GM10266 (cell line): ENCODE results near the gene LRRFIP1.
"Not testable (repeated sequence)": the region's sequence is repeated elsewhere in the genome, so short reads cannot be mapped to it uniquely, and the experiment has no call there.

Experiments used
- DNase-seq: peaks from one replicate; pipeline ENCODE4 v3.0.0; 2012; ENCODE audit errors: extremely low spot score
- TF ChIP-seq, protein P1 (sequence below): IDR thresholded peaks from 2 replicates; pipeline ENCODE4 v1.5.1; 2012; ENCODE audit warnings: mild to moderate bottlenecking, low read depth; ENCODE audit not compliant: control insufficient read depth, insufficient read depth; ENCODE audit errors: missing control alignments

The LRRFIP1 gene

DNA sequence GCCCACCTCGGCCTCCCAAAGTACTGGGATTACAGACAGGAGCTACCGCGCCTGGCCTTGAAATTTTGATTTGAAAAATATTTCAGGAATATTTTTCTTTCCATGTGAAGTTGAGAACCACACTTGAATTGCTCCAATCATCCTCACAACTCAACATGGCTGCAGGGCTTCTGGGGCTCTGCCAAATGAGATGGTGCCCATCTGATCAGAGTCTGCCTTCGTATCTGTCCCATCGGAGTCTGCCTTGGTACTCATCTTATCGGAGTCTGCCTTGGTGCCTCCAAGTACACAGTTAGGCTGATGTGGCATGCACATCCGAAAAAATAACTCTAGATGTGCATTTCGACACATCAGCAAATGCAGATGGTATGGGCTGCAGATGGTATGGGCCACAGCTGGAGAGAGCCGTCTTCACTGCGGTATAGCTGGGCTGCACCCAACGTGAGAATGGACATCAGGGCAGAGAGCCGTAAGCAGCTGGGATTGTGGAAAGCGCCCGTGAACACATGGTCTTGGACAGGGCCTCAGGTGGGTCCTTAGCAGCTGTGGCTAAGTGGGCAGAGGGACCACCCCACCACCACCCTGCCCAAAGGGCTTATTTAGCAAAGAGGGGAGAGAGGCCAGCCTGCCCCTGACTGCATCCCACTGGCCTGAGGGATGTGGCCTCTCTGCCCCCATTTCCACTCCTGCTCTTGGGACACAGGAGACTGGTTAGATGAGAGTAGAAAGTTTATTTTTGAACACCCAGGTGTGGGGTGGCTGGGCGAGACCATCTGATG is 119.1 kb downstream of the LRRFIP1 start:
- DNase-seq = no peak
- TF ChIP-seq, protein P1, sequence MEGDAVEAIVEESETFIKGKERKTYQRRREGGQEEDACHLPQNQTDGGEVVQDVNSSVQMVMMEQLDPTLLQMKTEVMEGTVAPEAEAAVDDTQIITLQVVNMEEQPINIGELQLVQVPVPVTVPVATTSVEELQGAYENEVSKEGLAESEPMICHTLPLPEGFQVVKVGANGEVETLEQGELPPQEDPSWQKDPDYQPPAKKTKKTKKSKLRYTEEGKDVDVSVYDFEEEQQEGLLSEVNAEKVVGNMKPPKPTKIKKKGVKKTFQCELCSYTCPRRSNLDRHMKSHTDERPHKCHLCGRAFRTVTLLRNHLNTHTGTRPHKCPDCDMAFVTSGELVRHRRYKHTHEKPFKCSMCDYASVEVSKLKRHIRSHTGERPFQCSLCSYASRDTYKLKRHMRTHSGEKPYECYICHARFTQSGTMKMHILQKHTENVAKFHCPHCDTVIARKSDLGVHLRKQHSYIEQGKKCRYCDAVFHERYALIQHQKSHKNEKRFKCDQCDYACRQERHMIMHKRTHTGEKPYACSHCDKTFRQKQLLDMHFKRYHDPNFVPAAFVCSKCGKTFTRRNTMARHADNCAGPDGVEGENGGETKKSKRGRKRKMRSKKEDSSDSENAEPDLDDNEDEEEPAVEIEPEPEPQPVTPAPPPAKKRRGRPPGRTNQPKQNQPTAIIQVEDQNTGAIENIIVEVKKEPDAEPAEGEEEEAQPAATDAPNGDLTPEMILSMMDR = no peak

DNA sequence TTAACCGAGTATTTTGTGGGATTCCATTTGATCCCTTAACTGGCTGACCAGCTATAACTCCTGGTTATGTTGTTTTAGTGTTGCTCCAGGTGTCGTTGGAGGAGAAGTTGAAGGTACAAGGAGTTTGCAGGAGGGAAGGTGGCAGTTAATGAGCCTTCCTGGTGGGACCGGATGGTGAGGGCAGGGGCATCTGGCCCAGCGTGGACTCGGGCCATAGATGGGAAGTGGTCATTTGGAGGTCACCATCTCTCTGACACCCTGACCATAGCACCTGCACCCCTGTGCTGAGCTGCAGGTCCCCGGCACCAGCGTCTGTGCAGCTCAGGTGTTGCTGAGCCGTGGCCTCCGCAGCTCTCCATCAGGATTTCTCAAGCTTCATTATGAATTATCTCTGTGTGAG is 119.8 kb downstream of the LRRFIP1 start:
- DNase-seq = no peak
- TF ChIP-seq, protein P1 = no peak

DNA sequence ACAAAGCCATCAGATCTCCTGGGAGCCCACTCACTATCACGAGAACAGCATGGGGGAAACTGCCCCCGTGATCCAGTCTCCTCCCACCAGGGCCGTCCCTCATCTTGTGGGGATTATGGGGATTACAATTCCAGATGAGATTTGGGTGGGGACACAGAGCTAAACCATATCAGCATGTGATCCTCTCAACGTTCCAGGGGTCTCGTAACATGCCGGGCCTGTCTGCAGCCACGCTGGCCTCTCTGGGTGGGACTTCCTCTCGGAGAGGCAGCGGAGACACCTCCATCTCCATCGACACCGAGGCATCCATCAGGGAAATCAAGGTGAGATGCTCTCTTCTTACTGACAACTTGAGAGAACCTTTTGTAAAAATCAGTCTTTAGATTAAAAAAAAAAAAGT is 121.6 kb downstream of the LRRFIP1 start:
- no peak for DNase-seq
- TF ChIP-seq, protein P1 = no peak

DNA sequence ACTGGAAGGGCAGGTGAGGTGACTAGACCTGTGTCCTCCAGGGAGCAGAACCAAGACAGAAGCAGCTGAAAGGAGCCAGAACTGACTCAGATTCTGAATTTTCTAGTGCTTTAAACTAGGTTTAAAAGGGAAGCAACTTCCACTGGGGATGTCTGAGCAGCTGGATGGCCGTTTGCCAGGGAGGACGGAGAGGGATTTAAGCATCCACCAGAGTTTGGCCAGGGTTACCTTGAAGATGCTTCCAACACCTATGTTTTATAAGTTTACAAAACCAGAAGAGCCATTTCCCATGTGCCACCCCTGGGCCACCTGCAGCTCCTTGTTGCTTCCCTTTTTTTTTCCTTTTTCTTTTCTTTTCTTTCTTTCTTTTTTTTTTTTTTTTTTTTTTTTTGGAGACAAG is 122.6 kb downstream of the LRRFIP1 start:
- TF ChIP-seq, protein P1 = no peak
- no peak for DNase-seq

DNA sequence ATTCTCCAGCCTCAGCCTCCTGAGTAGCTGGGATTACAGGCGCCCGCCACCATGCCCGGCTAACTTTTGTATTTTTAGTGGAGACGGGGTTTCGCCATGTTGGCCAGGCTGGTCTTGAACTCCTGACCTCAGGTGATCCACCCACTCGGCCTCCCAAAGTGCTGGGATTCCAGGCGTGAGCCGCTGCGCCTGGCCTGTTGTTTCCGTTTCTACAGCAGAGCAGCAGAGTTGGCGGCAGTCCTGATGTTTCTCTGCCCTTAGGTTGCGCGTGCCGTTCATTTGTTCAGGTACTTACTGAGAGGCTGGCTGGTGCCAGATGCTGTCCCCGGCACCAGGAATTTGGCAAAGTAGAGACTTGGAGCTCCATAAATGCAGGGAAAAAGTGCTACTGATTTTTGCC is 123.1 kb downstream of the LRRFIP1 start:
- DNase-seq = not testable (repeated sequence)

DNA sequence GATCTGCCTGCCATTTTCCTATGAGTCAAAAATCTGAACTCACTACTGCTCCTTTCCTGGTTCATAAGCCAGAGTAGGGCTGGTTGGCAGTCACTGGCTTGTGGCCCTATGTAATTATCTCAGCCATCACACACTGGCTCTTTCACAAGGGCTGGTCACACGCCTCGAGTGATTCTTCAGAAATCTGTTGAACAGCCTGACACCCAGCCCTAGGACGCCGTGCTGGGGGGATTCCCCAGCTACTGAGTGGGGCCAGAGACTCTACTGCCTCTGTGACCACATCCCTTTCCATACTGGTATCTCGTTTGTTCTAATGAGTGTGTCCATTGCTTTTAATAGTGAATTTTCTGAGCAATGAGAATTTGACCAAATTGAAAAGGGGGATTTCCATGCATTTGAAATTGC is 125.4 kb downstream of the LRRFIP1 start:
- peak; percentile 88 for DNase-seq
- TF ChIP-seq, protein P1 = no peak

DNA sequence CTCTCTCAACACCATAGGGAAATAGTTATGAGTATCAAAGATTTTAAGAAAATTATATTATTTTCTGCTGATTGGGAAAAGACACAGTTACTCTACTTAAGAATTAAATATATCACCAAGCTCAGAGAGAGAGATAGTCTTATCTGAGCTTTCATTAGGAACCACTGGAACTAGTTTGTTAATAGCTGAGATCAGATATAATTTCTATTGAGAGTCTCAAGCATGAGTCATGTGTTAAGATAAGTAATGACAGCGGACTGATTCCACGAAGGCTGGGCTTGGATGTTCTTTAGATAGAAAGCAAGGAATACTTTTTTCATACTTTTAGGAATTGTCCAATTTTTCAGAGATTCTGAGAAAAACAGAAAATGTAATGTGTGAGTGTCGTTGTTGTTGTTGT is 126.8 kb downstream of the LRRFIP1 start:
- no peak for DNase-seq
- TF ChIP-seq, protein P1 = no peak
